GM18870 (cell line): ENCODE data around the gene RASSF10.

Source experiments
- ATAC-seq: cut with Tn5 transposase; IDR thresholded peaks from one replicate; pipeline ENCODE4 v1.9.1; 2021; ENCODE audit warnings: moderate library complexity; ENCODE audit not compliant: unreplicated experiment

Gene RASSF10

GRCh38 chr11:12993626-12994025 lies 15.5 kb upstream of the RASSF10 start:
- no peak for ATAC-seq

GRCh38 chr11:12994476-12994875 lies 14.6 kb upstream of the RASSF10 start:
- no peak for ATAC-seq

GRCh38 chr11:12995188-12995587 lies 13.9 kb upstream of the RASSF10 start:
- no peak for ATAC-seq

- ATAC-seq, result no peak
Measured at GRCh38 chr11:12995823-12996222, 13.3 kb upstream of the RASSF10 start.

- no peak for ATAC-seq
Measured at GRCh38 chr11:12997168-12997567, 11.9 kb upstream of the RASSF10 start.

GRCh38 chr11:12998336-12998735 lies 10.8 kb upstream of the RASSF10 start:
- no peak for ATAC-seq

- no peak for ATAC-seq
Measured at GRCh38 chr11:12999597-12999996, 9.5 kb upstream of the RASSF10 start.

GRCh38 chr11:13000116-13000515 lies 9.0 kb upstream of the RASSF10 start:
- no peak for ATAC-seq

- no peak for ATAC-seq
Measured at GRCh38 chr11:13000721-13001120, 8.4 kb upstream of the RASSF10 start.

- ATAC-seq, result no peak
Measured at GRCh38 chr11:13003736-13004493, 5.2 kb upstream of the RASSF10 start.

- ATAC-seq, result no peak
Measured at GRCh38 chr11:13007182-13008060, 1.7 kb upstream of the RASSF10 start.

- ATAC-seq, result no peak
Measured at GRCh38 chr11:13008061-13008435, 1.1 kb upstream of the RASSF10 start.

GRCh38 chr11:13009476-13009920 lies 382 bp downstream of the RASSF10 start:
- no peak for ATAC-seq

GRCh38 chr11:13009921-13010748 lies 1.0 kb downstream of the RASSF10 start:
- ATAC-seq, result no peak

- no peak for ATAC-seq
Measured at GRCh38 chr11:13010749-13011465, 1.8 kb downstream of the RASSF10 start.

- no peak for ATAC-seq
Measured at GRCh38 chr11:13011466-13012055, 2.4 kb downstream of the RASSF10 start.

GRCh38 chr11:13012056-13012661 lies 3.0 kb downstream of the RASSF10 start:
- ATAC-seq, result no peak

GRCh38 chr11:13013054-13013488 lies 4.0 kb downstream of the RASSF10 start:
- ATAC-seq, result no peak

GRCh38 chr11:13015753-13016152 lies 6.6 kb downstream of the RASSF10 start:
- ATAC-seq, result no peak

- no peak for ATAC-seq
Measured at GRCh38 chr11:13016415-13016814, 7.3 kb downstream of the RASSF10 start.
